ENCODE results near the gene SHROOM4. TPM values are rescaled to one million over a fixed set of nuclear protein-coding genes. Genes with fewer than 3 reads are reported as not detected.

SHROOM4 gene
- total RNA-seq, 2 experiments from 2014 or later = not detected

DNA sequence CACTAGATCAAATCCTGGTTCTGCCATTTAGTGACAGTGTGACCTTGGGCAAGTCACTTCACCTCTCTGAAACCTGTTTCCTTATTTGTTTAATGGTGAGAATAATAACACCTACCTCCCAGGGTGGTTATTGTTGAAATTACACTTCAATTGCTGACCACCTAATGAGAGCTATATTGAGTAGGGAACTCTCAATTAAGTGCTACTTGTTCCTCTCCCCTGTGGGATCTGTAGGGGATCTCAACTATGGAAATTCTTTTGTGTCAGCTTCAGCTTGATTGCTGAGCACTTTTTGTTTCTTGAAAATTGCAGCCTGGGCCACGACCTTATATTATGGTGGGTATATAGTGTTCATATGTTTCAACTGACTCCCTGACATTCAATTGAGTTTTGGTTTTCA is 102.1 kb downstream of the SHROOM4 start:
- Histone ChIP-seq H3K9me2 (ENCODE audit: insufficient read depth, low read length) (no peaks in the 10 kb centered on the region), H3K79me2 (ENCODE audit: insufficient read depth, low read depth, low read length) (no peaks in the 10 kb centered on the region), H3K27ac (ENCODE audit: low read depth, low read length, poor library complexity, severe bottlenecking) (no peak overlapping the region), H3K4me2 (ENCODE audit: low read length) (no peak overlapping the region), H3K9me3 (ENCODE audit: low read length) (no peaks in the 10 kb centered on the region), H2AFZ (ENCODE audit: low read length) (no peak overlapping the region), H4K20me1 (ENCODE audit: insufficient read depth, low read length) (no peaks in the 10 kb centered on the region), H3K4me1 (ENCODE audit: insufficient read depth, low read length, poor library complexity, severe bottlenecking) (no peaks in the 10 kb centered on the region), H3K36me3 (ENCODE audit: insufficient read depth, low read length) (no peaks in the 10 kb centered on the region), H3K4me3 (ENCODE audit: low read depth, low read length, poor library complexity, severe bottlenecking) (no peak overlapping the region)
- ChIA-PET POLR2A (no interaction called here), CTCF (ENCODE audit: unreplicated experiment) (no interaction called here)
- no TSS peak for BruUV-seq (replicated peaks)
- TF ChIP-seq EZH2phosphoT487 (IDR thresholded peaks at IDR 0.05; ENCODE audit: borderline replicate concordance, low read depth, low read length) = no peak
- TF ChIP-seq, protein P1, sequence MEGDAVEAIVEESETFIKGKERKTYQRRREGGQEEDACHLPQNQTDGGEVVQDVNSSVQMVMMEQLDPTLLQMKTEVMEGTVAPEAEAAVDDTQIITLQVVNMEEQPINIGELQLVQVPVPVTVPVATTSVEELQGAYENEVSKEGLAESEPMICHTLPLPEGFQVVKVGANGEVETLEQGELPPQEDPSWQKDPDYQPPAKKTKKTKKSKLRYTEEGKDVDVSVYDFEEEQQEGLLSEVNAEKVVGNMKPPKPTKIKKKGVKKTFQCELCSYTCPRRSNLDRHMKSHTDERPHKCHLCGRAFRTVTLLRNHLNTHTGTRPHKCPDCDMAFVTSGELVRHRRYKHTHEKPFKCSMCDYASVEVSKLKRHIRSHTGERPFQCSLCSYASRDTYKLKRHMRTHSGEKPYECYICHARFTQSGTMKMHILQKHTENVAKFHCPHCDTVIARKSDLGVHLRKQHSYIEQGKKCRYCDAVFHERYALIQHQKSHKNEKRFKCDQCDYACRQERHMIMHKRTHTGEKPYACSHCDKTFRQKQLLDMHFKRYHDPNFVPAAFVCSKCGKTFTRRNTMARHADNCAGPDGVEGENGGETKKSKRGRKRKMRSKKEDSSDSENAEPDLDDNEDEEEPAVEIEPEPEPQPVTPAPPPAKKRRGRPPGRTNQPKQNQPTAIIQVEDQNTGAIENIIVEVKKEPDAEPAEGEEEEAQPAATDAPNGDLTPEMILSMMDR (conservative IDR thresholded peaks at IDR 0.05; ENCODE audit: low read length) = no peak
- intact Hi-C loops (cut with micrococcal nuclease; ENCODE audit: unreplicated experiment) = no loop called here
- DNase-seq (ENCODE audit: low spot score) = no peak

DNA sequence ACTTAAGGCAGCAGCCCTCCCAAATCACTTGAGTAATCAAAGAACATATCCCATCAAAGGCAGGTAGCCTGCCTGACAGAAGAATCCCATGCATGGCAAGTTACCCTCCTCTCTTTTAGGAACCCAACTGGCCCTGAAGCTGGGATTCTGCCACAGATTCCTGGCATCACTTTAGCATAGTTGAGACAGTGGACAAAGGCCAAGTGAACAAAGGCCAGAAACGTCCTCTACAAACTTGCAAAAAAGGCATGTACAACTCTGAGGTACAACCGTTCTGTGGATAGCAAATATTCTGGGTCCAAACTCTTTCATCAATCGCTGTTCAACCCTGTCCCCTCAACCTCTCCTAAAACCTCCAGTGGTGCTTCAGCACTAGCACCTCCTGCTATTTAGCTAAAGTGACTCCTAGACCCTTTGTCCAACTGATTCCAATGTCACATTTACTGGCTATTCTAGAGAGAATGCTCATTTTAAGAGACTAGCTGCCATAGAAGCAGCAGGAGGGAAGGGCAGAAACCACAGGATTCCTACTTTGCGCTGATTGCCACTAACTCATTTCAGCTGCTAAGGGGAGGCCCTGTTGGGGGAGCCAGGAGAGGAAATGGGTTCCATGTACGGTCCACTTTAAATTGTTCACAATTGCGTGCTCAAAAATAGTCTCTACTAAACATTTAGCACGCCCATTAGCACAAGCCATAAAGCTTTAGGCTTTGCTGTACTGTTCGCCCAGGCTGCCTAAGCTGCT is 105.9 kb downstream of the SHROOM4 start:
- Histone ChIP-seq H2AFZ (ENCODE audit: low read length) (no peak overlapping the region), H3K9me3 (ENCODE audit: low read length) (no peaks in the 10 kb centered on the region), H3K4me1 (ENCODE audit: insufficient read depth, low read length, poor library complexity, severe bottlenecking) (no peaks in the 10 kb centered on the region), H3K79me2 (ENCODE audit: insufficient read depth, low read depth, low read length) (no peaks in the 10 kb centered on the region), H4K20me1 (ENCODE audit: insufficient read depth, low read length) (no peaks in the 10 kb centered on the region), H3K4me3 (ENCODE audit: low read depth, low read length, poor library complexity, severe bottlenecking) (no peak overlapping the region), H3K4me2 (ENCODE audit: low read length) (no peak overlapping the region), H3K27ac (ENCODE audit: low read depth, low read length, poor library complexity, severe bottlenecking) (no peak overlapping the region), H3K9me2 (ENCODE audit: insufficient read depth, low read length) (no peaks in the 10 kb centered on the region), H3K36me3 (ENCODE audit: insufficient read depth, low read length) (no peaks in the 10 kb centered on the region)
- intact Hi-C loops (cut with micrococcal nuclease; ENCODE audit: unreplicated experiment) = no loop called here
- DNase-seq (ENCODE audit: low spot score) = no peak
- TF ChIP-seq EZH2phosphoT487 (IDR thresholded peaks at IDR 0.05; ENCODE audit: borderline replicate concordance, low read depth, low read length) = no peak
- TF ChIP-seq, protein P1 (conservative IDR thresholded peaks at IDR 0.05; ENCODE audit: low read length) = no peak
- no TSS peak for BruUV-seq (replicated peaks)
- ChIA-PET CTCF (ENCODE audit: unreplicated experiment) (no interaction called here), POLR2A (no interaction called here)

DNA sequence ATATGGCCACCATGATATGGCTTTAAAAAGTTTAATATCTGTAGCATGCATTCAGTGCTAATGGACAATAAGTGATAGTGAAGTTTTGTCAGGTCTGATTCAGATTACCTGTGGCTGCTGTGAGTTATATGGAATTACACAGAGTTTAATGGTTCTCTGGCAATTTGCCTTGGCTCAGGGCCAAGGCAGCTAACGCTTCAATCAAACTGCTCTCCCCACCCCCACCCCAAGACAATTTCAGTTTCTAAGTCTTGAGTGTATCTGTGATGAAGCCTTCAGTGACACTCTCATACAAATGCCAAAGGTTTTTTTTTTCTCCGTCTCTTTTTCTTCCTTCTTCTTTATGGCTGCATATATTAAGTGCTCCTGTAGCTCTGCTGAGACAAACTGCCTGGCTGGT is 106.6 kb downstream of the SHROOM4 start:
- DNase-seq (ENCODE audit: low spot score) = no peak
- Histone ChIP-seq H2AFZ (ENCODE audit: low read length) (no peak overlapping the region), H3K4me2 (ENCODE audit: low read length) (no peak overlapping the region), H4K20me1 (ENCODE audit: insufficient read depth, low read length) (no peaks in the 10 kb centered on the region), H3K4me3 (ENCODE audit: low read depth, low read length, poor library complexity, severe bottlenecking) (no peak overlapping the region), H3K9me2 (ENCODE audit: insufficient read depth, low read length) (no peaks in the 10 kb centered on the region), H3K27ac (ENCODE audit: low read depth, low read length, poor library complexity, severe bottlenecking) (no peak overlapping the region), H3K4me1 (ENCODE audit: insufficient read depth, low read length, poor library complexity, severe bottlenecking) (no peaks in the 10 kb centered on the region), H3K36me3 (ENCODE audit: insufficient read depth, low read length) (no peaks in the 10 kb centered on the region), H3K9me3 (ENCODE audit: low read length) (no peaks in the 10 kb centered on the region), H3K79me2 (ENCODE audit: insufficient read depth, low read depth, low read length) (no peaks in the 10 kb centered on the region)
- intact Hi-C loops (cut with micrococcal nuclease; ENCODE audit: unreplicated experiment) = no loop called here
- POLR2A ChIA-PET = no interaction called here
- BruUV-seq (replicated peaks) = no TSS peak
- TF ChIP-seq EZH2phosphoT487 (IDR thresholded peaks at IDR 0.05; ENCODE audit: borderline replicate concordance, low read depth, low read length) = no peak
- TF ChIP-seq, protein P1 (conservative IDR thresholded peaks at IDR 0.05; ENCODE audit: low read length) = no peak
- CTCF ChIA-PET (ENCODE audit: unreplicated experiment) = no interaction called here
